HepG2 (cell line): ENCODE measurements around the gene THAP2. TPM values are rescaled to one million over a fixed set of nuclear protein-coding genes. Genes with fewer than 3 reads are reported as not detected.

Source experiments
- ESRRA ChIP-seq: sonication (generic); formaldehyde crosslinking; IDR thresholded peaks from 2 replicates; pipeline ENCODE4 v1.5.1; 2020; ENCODE audit warnings: mild to moderate bottlenecking, low read depth, missing genetic modification reagents
- FOXP1 ChIP-seq, 2 experiments: fragments of 450-650 bp in 1 of 2; IDR thresholded peaks; 2 replicates each; pipeline ENCODE4 v1.6.1; 2017 to 2018; ENCODE audit warnings: antibody characterized with exemption in 1 of 2
- KLF13 ChIP-seq: sonication (generic); formaldehyde crosslinking; IDR thresholded peaks from 2 replicates; pipeline ENCODE4 v1.4.0; 2020; ENCODE audit warnings: mild to moderate bottlenecking, missing genetic modification reagents
- MEF2D ChIP-seq: sonication (generic); formaldehyde crosslinking; IDR thresholded peaks from 2 replicates; pipeline ENCODE4 v1.5.1; 2020; ENCODE audit warnings: mild to moderate bottlenecking, missing genetic modification reagents
- SATB2 ChIP-seq: sonication (generic); formaldehyde crosslinking; IDR thresholded peaks from 2 replicates; pipeline ENCODE4 v1.5.0; 2020; ENCODE audit warnings: missing genetic modification reagents
- ZIK1 ChIP-seq: sonication (generic); formaldehyde crosslinking; IDR thresholded peaks from 2 replicates; pipeline ENCODE4 v1.5.0; 2020; ENCODE audit warnings: mild to moderate bottlenecking, low read depth, missing genetic modification reagents, borderline replicate concordance
- ZNF367 ChIP-seq: sonication (generic); formaldehyde crosslinking; IDR thresholded peaks from 2 replicates; pipeline ENCODE4 v1.4.0; 2020; ENCODE audit warnings: missing genetic modification reagents, borderline replicate concordance
- ZNF776 ChIP-seq: sonication (generic); formaldehyde crosslinking; IDR thresholded peaks from 2 replicates; pipeline ENCODE4 v1.4.0; 2020; ENCODE audit warnings: mild to moderate bottlenecking, missing genetic modification reagents
- ZNF781 ChIP-seq: sonication (generic); formaldehyde crosslinking; IDR thresholded peaks from 2 replicates; pipeline ENCODE4 v1.5.1; 2020; ENCODE audit warnings: borderline replicate concordance, mild to moderate bottlenecking, missing genetic modification reagents; ENCODE audit errors: not compliant biosample characterization
- polyA plus RNA-seq, 8 experiments: library from polyadenylated mRNA; depleted of rRNA in 3 of 8; stranded (reverse) in 7 of 8; unstranded in 1 of 8; fragments of >200 nt; fragmentation: Illumina TruSeq in 4 of 8; extraction: Trizol in 4 of 8; gene quantifications; 2 replicates each; pipeline versions ENCODE4 v1.2.1 to v1.2.3, GENCODE V29; 2011 to 2016; ENCODE audit warnings: low read depth in 4 of 8, missing spikeins in 1 of 8, mixed read lengths in 1 of 8; ENCODE audit not compliant: insufficient read depth in 1 of 8
- total RNA-seq, 5 experiments: library from RNA; depleted of rRNA; stranded (reverse); fragments of >200 nt; fragmentation: Illumina TruSeq; extraction: Trizol; gene quantifications; 2 replicates each; pipeline ENCODE4 v1.2.3, GENCODE V29; 2016; ENCODE audit warnings: low read depth in 1 of 5
- TF ChIP-seq, protein P1 (sequence below): sonication (generic); formaldehyde crosslinking; IDR thresholded peaks from 2 replicates; pipeline ENCODE4 v1.5.0; 2020; ENCODE audit warnings: mild to moderate bottlenecking, missing genetic modification reagents, borderline replicate concordance
- TF ChIP-seq, protein P2 (sequence below), 2 experiments: sonication (generic) in 1 of 2; formaldehyde crosslinking in 1 of 2; IDR thresholded peaks; 2 replicates each; pipeline versions ENCODE4 v1.4.0 to v1.6.1; 2016 to 2020; ENCODE audit warnings: borderline replicate concordance in 1 of 2, low read depth in 1 of 2, mild to moderate bottlenecking in 1 of 2, missing genetic modification reagents in 1 of 2
- TF ChIP-seq, protein P3 (sequence below): sonication (generic); formaldehyde crosslinking; IDR thresholded peaks from 2 replicates; pipeline ENCODE4 v1.8.1; 2022; ENCODE audit warnings: low read depth, mild to moderate bottlenecking, missing genetic modification reagents

Gene THAP2
- total and polyA plus RNA-seq, 2 of the 13 experiments (the other 11 are each of a cell fraction or from before 2014, with no cell fraction given) = 5.2 to 6.2 TPM

DNA sequence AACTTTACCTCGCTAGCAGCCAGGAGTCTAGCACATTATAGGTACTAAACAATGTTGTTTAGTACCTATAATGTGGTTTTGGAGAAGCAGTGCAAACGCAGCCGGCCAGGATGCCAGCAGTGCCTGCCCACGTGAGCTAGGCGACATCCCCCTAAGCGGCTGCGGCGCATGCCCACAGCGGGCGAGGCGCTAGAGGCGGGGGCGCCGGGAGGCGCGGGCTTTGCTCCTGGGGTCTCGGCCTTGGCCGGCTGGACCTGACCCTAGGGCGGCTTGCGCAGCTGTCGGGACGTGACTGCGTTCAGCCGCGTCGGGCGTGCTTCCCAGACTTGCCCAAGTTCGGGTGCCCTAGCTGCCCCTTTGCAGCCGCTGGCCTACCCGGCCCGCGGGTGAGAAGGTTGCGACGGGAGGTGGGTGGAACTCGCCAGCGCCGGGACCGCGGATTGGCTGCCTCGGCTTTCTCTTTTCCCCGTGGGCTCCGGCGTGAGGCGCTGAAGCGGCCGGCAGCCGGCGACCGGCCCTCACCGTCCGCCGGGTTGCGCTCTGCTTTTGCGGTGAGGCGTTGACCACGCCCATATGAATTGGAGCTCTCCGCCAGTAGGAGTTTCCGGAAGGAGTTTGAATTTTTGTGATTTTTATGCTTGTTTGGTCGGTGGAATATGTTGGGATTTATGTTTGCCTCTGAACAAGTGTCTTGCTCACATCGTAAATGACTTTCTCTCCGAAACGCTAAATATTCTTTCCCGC is 22.0 kb downstream of the THAP2 start, which contains the start of gene TMEM19 (continued):
- TF ChIP-seq, protein P1, sequence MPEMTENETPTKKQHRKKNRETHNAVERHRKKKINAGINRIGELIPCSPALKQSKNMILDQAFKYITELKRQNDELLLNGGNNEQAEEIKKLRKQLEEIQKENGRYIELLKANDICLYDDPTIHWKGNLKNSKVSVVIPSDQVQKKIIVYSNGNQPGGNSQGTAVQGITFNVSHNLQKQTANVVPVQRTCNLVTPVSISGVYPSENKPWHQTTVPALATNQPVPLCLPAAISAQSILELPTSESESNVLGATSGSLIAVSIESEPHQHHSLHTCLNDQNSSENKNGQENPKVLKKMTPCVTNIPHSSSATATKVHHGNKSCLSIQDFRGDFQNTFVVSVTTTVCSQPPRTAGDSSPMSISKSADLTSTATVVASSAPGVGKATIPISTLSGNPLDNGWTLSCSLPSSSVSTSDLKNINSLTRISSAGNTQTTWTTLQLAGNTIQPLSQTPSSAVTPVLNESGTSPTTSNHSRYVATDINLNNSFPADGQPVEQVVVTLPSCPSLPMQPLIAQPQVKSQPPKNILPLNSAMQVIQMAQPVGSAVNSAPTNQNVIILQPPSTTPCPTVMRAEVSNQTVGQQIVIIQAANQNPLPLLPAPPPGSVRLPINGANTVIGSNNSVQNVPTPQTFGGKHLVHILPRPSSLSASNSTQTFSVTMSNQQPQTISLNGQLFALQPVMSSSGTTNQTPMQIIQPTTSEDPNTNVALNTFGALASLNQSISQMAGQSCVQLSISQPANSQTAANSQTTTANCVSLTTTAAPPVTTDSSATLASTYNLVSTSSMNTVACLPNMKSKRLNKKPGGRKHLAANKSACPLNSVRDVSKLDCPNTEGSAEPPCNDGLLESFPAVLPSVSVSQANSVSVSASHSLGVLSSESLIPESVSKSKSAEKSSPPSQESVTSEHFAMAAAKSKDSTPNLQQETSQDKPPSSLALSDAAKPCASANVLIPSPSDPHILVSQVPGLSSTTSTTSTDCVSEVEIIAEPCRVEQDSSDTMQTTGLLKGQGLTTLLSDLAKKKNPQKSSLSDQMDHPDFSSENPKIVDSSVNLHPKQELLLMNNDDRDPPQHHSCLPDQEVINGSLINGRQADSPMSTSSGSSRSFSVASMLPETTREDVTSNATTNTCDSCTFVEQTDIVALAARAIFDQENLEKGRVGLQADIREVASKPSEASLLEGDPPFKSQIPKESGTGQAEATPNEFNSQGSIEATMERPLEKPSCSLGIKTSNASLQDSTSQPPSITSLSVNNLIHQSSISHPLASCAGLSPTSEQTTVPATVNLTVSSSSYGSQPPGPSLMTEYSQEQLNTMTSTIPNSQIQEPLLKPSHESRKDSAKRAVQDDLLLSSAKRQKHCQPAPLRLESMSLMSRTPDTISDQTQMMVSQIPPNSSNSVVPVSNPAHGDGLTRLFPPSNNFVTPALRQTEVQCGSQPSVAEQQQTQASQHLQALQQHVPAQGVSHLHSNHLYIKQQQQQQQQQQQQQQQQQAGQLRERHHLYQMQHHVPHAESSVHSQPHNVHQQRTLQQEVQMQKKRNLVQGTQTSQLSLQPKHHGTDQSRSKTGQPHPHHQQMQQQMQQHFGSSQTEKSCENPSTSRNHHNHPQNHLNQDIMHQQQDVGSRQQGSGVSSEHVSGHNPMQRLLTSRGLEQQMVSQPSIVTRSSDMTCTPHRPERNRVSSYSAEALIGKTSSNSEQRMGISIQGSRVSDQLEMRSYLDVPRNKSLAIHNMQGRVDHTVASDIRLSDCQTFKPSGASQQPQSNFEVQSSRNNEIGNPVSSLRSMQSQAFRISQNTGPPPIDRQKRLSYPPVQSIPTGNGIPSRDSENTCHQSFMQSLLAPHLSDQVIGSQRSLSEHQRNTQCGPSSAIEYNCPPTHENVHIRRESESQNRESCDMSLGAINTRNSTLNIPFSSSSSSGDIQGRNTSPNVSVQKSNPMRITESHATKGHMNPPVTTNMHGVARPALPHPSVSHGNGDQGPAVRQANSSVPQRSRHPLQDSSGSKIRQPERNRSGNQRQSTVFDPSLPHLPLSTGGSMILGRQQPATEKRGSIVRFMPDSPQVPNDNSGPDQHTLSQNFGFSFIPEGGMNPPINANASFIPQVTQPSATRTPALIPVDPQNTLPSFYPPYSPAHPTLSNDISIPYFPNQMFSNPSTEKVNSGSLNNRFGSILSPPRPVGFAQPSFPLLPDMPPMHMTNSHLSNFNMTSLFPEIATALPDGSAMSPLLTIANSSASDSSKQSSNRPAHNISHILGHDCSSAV = no peak
- TF ChIP-seq ZNF781 = peak; percentile 86
- TF ChIP-seq SATB2 (CRISPR knock-in tag) = no peak
- no peak for TF ChIP-seq FOXP1 (IDR thresholded peaks at IDR 0.05)
- peak; percentile 14; the same call in 1 of the 2 replicates for TF ChIP-seq FOXP1 (CRISPR knock-in tag; IDR thresholded peaks at IDR 0.05)
- TF ChIP-seq MEF2D (CRISPR knock-in tag) = peak; percentile 75; the same call in 1 of the 2 replicates
- TF ChIP-seq ZNF367 (CRISPR knock-in tag) = no peak
- TF ChIP-seq, protein P2, sequence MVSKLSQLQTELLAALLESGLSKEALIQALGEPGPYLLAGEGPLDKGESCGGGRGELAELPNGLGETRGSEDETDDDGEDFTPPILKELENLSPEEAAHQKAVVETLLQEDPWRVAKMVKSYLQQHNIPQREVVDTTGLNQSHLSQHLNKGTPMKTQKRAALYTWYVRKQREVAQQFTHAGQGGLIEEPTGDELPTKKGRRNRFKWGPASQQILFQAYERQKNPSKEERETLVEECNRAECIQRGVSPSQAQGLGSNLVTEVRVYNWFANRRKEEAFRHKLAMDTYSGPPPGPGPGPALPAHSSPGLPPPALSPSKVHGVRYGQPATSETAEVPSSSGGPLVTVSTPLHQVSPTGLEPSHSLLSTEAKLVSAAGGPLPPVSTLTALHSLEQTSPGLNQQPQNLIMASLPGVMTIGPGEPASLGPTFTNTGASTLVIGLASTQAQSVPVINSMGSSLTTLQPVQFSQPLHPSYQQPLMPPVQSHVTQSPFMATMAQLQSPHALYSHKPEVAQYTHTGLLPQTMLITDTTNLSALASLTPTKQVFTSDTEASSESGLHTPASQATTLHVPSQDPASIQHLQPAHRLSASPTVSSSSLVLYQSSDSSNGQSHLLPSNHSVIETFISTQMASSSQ (IDR thresholded peaks at IDR 0.05; ENCODE audit: low read depth) = no peak
- TF ChIP-seq, protein P2 (CRISPR knock-in tag; IDR thresholded peaks at IDR 0.05; ENCODE audit: borderline replicate concordance) = peak; percentile 81; the same call in 1 of the 2 replicates
- TF ChIP-seq, protein P3, sequence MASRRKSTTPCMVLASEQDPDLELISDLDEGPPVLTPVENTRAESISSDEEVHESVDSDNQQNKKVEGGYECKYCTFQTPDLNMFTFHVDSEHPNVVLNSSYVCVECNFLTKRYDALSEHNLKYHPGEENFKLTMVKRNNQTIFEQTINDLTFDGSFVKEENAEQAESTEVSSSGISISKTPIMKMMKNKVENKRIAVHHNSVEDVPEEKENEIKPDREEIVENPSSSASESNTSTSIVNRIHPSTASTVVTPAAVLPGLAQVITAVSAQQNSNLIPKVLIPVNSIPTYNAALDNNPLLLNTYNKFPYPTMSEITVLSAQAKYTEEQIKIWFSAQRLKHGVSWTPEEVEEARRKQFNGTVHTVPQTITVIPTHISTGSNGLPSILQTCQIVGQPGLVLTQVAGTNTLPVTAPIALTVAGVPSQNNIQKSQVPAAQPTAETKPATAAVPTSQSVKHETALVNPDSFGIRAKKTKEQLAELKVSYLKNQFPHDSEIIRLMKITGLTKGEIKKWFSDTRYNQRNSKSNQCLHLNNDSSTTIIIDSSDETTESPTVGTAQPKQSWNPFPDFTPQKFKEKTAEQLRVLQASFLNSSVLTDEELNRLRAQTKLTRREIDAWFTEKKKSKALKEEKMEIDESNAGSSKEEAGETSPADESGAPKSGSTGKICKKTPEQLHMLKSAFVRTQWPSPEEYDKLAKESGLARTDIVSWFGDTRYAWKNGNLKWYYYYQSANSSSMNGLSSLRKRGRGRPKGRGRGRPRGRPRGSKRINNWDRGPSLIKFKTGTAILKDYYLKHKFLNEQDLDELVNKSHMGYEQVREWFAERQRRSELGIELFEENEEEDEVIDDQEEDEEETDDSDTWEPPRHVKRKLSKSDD = peak; percentile 83
- peak; percentile 92 for TF ChIP-seq ZNF776
- TF ChIP-seq ESRRA (CRISPR knock-in tag) = peak; percentile 89; the same call in 1 of the 2 replicates
- TF ChIP-seq KLF13 = 0 out of 2 replicates have a peak, but pooled peaks have one; percentile 76
- TF ChIP-seq ZIK1 (CRISPR knock-in tag) = peak; percentile 53; the same call in 1 of the 2 replicates
